KBM-7 (cell line): ENCODE measurements around the gene CYP51A1.
"Not testable (repeated sequence)": the region's sequence is repeated elsewhere in the genome, so short reads cannot be mapped to it uniquely, and the experiment has no call there.

ENCODE experiments used
- DNase-seq: peaks from one replicate; pipeline ENCODE4 v3.0.0-alpha.2; 2015
- in situ Hi-C: fragments of 300-500 bp; cut with MboI; formaldehyde crosslinking; loops from 2 replicates; pipeline ENCODE4 v1.14.3; 2020; ENCODE audit warnings: low sequenced_read_pairs, low pct_unique_long_range_greater_than_20kb, mixed read lengths

The CYP51A1 gene

DNA sequence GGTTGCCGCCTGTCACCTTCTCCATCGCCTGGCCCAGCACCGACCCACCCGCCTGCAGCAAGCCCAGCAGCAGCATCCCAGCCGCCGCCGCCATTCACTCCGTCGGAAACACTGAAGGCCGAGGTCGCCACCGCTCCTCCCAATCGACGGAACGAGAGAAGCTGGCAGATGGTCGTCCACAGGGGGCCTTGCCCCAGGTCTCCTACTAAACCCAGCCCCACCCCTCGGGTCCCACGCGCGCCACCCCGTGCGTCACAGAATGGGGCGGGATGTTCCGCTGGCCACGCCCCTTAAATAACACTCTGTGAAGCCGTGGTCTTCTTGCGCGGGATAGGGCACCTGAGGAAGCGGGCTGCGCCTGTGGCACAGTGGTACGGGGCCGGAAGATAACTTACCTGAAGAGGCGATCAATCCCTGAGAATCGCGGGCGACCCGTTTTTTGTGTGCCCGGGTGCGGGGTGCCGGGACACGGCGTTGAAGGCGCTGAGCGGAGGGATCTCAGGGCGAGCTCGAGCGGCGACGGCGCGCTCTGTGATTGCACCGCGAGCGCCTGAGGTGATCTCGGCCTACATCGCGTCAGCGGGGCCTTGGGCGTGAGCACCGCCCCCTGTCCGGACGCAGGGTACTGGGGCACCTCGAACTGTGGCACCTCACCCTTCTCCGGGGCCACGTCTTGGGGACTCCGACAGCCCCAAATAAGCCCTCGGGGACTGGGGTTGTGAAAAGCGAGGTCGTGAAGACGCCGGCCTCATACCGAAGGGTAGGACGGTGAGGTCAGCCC is at the start of gene CYP51A1:
TSS of gene CYP51A1 (minus strand) at position 207 of the 781 bp plus-strand sequence. CDS start at position 94, 113 bp downstream.
- in situ Hi-C loops = no loop called here
- peak; percentile 93 for DNase-seq

DNA sequence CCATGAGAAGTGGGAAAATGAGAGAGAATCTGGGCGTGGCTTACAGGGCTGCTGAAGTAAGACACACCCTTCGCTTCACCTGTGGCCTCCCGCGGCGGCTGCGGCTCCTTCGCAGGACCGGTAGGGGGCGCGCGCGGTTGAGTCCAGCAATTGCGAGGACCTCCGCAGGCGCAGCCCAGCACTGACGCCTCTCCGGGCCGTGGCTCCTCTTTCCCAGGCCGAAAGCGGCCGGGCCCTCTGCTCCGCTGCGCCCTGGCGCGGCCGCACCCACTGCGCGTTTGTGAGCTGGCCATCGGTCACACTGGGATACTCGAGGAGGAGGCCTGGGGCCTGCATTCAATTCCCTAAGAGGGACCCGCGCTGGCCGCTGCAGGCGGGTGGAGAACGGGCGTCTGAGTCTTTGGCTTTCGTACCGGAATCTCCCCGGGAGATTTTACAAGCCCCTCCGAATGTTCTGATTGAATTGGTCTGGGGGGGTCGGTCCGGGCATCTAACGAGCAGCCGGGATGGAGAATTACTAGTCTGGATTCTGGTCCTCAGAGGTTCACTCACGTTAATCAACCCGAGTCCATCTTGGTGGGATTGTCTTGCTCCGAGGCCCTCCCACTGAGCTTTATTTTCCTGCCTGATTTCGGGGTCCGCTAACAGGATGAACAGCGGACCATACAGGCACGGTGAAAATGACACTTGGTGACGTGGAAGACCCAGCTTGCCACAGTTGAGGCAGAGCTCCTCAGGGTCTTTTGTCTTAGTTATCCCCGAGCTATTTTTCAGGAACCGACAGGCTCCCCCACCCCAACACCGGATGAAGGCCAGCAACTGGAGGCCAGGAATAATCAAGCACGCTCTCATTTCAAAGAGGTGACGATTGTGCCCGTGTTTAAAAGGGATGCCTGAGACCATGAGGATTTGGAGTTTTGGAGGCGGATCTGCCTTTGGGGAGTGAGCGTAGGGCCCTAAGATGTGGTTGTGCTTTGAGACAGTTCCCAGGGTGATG is 44.9 kb upstream of the CYP51A1 start, which contains the start of gene LRRD1:
TSS of gene LRRD1 (minus strand) at position 215 of the 997 bp plus-strand sequence. CDS start 13,940 bp downstream, outside the sequence.
- DNase-seq = peak; percentile 88
- in situ Hi-C loops = no loop called here

- in situ Hi-C loops = no loop called here
- no peak for DNase-seq
Observed at GRCh38 chr7:92177362-92177761, 43.1 kb upstream of the CYP51A1 start.

DNA sequence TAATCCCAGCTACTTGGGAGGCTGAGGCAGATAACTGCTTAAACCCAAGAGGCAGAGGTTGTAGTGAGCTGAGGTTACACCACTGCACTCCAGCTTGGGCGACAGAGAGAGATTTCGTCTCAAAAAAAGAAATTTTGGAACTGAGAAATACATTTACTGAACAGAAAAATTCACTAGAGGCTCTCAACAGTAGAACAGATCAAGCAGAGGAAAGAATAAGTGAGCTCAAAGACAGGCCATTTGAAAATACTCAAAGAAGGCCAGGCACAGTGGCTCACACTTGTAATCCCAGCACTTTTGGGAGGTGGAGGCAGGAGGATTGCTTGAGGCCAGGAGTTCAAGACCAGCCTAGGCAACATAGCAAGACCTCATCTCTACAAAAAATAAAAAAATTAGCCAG is 35.3 kb upstream of the CYP51A1 start:
- in situ Hi-C loops, DNase-seq: not testable (repeated sequence)

GRCh38 chr7:92161271-92161670 is 27.0 kb upstream of the CYP51A1 start:
- in situ Hi-C loops = no loop called here
- no peak for DNase-seq

DNA sequence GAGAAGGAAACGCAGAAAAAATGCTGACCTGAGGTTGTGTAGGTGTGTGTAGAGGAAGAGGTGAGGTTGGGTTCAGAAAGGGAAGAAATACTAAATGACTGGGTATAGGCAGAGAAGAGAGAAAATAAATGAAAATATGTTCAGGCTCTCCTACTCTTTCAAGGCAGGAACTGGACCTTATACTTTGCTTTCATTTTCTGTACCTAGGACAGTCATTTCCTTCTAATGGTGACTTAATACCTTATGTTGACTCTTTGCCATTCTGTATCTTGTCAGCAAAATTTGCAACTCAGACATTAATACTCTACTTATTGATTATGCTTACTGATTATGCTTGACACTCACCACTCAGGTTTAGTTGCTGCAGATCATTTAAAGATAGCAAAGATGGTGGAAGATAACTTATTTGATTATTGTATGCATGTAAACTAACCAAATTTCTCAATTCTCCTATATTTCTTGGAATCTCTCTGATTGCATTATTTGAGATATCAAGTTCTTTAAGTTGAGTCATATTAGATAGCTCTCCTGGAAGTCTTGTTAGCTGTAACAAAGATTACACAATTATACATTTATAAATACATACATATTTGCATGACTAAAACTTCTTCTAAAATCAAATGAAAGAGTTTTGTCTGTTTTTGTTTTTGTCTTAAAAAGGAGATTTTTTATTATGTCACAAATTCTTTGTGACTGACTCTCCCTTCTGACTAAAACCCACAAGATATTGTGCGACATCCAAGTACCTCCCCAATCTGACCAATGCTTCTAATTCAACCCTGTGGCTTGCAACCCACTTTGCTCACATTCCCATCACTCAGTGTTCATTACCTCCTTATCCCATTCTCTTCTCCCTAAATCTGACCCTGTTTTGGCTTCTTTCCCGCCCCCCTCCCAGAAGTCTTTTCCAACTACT is 24.6 kb upstream of the CYP51A1 start:
- DNase-seq = no peak
- in situ Hi-C loops = no loop called here

DNA sequence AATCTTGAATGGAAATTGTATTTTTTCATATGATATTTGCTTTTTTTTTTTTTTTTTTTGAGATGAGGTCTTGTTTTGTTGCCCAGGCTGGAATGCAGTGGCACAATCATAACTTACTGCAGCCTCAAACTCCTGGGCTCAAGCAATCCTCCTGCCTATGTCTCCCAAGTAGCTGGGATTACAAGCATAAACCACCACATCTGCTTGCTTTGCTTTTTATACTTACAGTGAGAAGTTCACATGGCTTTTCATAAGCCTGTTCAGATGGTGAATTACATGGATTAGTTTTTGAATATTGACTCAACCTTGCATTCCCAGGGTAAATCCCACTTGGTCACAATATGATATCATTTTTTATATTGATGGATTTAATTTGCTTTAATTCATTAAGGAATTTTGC is 22.7 kb upstream of the CYP51A1 start:
- DNase-seq = no peak
- in situ Hi-C loops = no loop called here

DNA sequence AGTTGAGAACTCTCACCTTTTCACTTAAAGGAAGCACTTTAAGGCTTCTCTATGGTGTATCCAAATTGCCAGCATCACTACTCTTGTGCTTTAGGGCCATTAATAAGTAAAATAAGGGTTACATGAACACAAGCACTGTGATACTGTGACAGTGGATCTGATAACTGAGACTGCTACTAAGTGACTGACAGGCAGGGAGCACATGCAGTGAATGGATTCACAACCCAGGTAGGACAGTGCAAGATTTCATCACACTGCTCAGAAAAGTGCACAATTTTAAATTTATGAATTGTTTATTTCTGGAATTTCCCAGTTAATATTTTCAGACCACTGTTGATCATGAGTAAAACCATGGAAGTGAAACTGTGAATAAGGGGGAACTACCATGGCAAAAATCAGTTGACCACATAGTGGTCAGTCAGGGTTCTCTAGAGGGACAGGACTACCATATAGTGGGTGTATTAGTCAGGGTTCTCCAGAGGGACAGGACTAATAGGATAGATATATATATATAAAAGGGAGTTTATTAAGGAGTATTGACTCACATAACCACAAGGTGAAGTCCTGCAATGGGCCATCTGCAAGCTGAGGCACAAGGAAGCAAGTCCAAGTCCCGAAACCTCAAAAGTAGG is 20.9 kb upstream of the CYP51A1 start:
- in situ Hi-C loops = no loop called here
- no peak for DNase-seq

GRCh38 chr7:92150450-92151017 is 16.3 kb upstream of the CYP51A1 start:
- no peak for DNase-seq
- in situ Hi-C loops = no loop called here

GRCh38 chr7:92149736-92150239 is 15.5 kb upstream of the CYP51A1 start:
- DNase-seq = no peak
- in situ Hi-C loops = no loop called here

DNA sequence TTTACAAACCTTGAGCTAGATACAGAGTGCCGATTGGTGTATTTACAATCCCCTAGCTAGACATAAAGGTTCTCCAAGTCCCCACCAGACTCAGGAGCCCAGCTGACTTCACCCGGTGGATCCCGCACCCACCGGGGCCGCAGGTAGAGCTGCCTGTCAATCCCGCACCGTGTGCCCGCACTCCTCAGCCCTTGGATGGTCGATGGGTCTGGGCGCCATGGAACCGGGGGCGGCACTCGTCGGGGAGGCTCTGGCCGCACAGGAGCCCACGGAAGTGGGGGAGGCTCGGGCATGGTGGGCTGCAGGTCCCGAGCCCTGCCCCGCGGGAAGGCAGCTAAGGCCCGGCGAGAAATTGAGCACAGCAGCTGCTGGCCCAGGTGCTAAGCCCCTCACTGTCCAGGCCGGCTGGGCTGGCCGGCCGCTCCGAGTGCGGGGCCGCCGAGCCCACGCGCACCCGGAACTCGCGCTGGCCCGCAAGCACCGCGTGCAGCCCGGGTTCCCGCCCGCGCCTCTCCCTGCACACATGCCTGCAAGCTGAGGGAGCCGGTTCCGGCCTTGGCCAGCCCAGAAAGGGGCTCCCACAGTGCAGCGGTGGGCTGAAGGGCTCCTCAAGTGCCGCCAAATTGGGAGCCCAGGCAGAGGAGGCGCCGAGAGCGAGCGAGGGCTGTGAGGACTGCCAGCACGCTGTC is 9.1 kb upstream of the CYP51A1 start:
- in situ Hi-C loops, DNase-seq: not testable (repeated sequence)

- DNase-seq, in situ Hi-C loops: not testable (repeated sequence)
Observed at GRCh38 chr7:92142791-92143190, 8.5 kb upstream of the CYP51A1 start.

DNA sequence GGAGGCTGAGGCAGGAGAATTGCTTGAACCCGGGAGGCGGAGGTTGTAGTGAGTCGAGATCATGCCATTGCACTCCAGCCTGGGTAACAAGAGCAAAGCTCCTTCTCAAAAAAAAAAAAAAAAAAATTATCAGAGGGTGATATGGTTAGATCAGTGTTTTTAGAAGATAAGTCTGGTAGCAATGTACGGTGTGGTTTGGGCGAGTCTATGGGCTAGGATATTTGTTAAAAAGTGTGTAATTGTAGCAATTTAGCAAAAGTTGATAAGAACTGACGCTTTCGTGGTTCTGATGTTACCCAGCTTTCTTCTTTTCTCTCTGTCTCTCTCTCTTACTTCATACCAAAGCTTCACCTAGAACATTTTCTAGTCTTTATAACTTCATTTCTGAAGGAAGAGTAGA is 6.9 kb upstream of the CYP51A1 start:
- in situ Hi-C loops = no loop called here
- DNase-seq = no peak

DNA sequence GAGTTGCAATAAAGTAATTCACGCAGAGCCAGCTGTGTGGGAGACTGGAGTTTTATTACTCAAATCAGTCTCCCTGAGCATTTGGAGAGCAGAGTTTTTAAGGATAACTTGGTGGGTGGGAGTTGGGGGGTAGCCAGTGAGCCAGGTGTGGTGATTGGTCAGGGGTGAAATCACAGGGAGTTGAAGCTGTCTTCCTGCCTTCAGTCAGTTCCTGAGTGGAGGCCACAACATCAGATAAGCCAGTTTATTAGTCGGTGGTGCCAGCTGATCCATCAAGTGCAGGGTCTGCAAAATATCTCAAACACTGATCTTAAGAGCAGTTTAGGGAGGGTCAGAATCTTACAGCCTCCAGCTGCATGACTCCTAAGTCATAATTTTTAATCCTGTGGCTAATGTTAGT is 3.3 kb upstream of the CYP51A1 start:
- DNase-seq = peak; percentile 38
- in situ Hi-C loops = no loop called here

DNA sequence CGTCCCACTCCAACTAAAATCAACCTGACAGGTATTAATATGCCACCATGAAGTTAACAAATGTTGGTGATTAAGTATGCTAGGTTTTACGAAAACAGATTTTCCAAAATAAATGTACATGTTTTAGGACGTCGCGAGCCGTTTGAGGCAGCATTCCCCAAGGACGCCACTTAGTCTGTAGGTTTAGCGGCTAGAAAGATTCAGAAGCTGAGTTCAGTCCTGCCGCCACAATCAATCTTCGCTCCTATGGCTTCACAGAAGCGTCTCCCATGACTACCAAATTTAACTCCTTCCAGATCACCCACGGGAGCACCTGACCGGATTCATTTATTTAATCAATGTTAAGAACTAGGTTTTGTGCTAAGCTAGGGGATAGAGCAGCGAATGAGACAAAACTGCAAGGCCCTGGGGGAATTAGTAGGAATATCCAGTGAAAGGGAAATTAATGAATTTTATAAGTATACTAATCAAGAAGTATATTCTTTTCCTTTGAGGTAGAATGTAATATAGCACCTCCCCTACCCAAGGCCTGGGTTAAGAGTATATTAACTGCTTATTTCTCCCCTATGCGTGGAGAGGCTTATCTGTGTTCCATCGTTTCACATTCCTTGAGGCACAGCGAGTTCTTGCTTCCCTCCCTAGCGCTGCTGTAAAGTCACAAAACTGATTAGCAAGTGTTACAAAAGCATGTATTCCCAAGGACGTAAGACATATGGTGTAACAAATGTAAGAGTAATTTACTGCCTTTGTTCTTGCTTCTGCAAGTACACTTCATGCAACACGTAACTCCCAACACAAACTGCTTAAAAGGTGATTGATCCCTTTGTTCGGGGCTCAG is 994 bp upstream of the CYP51A1 start:
- in situ Hi-C loops = no loop called here
- no peak for DNase-seq

DNA sequence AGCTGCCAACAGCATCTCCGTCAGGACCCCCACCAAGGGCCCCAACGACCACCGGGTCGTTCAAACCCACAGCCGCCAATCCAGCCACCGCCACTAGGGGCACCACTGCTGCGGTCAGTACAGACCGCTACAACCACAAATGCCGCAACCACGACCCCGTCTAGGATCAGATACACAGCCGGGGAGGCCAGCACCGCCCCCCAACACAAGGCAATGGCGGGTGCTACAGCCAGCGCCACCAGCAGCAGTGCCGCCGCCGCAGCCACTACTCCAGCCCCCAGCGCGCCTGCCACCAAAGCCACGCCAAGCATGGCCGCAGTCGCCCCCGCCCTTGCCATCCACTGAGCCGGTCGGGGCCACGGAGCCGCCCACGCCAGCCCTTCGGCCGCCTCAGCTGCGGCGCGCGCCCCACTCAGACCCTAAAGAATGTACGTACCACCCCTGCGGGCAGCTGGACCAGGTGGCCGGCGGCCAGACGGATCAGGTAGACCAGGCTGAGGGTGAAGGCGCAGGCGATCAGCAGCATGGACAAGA is 473 bp downstream of the CYP51A1 start:
- in situ Hi-C loops = no loop called here
- peak; percentile 78 for DNase-seq
